ENCODE results near the gene LHFPL2. TPM values are rescaled to one million over a fixed set of nuclear protein-coding genes. Genes with fewer than 3 reads are reported as not detected.
"Not testable (repeated sequence)": the region's sequence is repeated elsewhere in the genome, so short reads cannot be mapped to it uniquely, and the experiment has no call there.

The LHFPL2 gene
- total and polyA plus RNA-seq, 9 donors: 20.3 to 45.1 (median 27.9) TPM

GRCh38 chr5:78467140-78467539 is 181.4 kb downstream of the LHFPL2 start:
- Histone ChIP-seq H3K4me3 (no peak overlapping the region), H3K27ac (no peak overlapping the region), H3K36me3 (no peaks in the 10 kb centered on the region), H3K27me3 (no peaks in the 10 kb centered on the region), H3K9me3 (no peaks in the 10 kb centered on the region), H3K4me1 (ENCODE audit: insufficient read depth) (no peaks in the 10 kb centered on the region)
- WGBS, 3 donors: 92 to 96% (median 93%) methylated on average over 1 of the region's 1 CpG
- intact Hi-C loops (cut with DNase I): loop anchor here in 2 of 4 donors (10.0 kb wide), 1 partner anchor 498 kb away; no protein-coding TSS in a partner anchor
- no peak for DNase-seq
- TF ChIP-seq CTCF (IDR thresholded peaks at IDR 0.05): no peak
- no peak for TF ChIP-seq EP300 (IDR thresholded peaks at IDR 0.05)
- TF ChIP-seq POLR2A (IDR thresholded peaks at IDR 0.05): no peak

- TF ChIP-seq EP300 (IDR thresholded peaks at IDR 0.05) (no peak), POLR2A (IDR thresholded peaks at IDR 0.05) (no peak), CTCF (IDR thresholded peaks at IDR 0.05) (no peak)
- intact Hi-C loops (cut with DNase I): no loop called here
- no peak overlapping the region for H3K4me3 ChIP-seq
- H3K36me3 ChIP-seq: no peaks in the 10 kb centered on the region
- no peak for DNase-seq
- H3K4me1 ChIP-seq (ENCODE audit: insufficient read depth): no peaks in the 10 kb centered on the region
- H3K27me3 ChIP-seq: no peaks in the 10 kb centered on the region
- H3K9me3 ChIP-seq: no peaks in the 10 kb centered on the region
- no peak overlapping the region for H3K27ac ChIP-seq
- whole genome bisulfite sequencing, 3 donors: 96 to 97% (median 97%) methylated on average over 2 of the region's 2 CpGs
These were observed 189.7 kb downstream of the LHFPL2 start for GRCh38 chr5:78458843-78459242.

GRCh38 chr5:78457507-78457906 is 191.1 kb downstream of the LHFPL2 start:
- H3K27me3 ChIP-seq; H3K4me1 ChIP-seq (ENCODE audit: insufficient read depth); H3K27ac ChIP-seq; H3K4me3 ChIP-seq; H3K36me3 ChIP-seq; H3K9me3 ChIP-seq; DNase-seq; intact Hi-C loops (cut with DNase I): not testable (repeated sequence)
- WGBS, 3 donors: 81 to 90% (median 87%) methylated on average over 13 to 14 of the region's 14 CpGs

GRCh38 chr5:78449103-78449502 is 199.5 kb downstream of the LHFPL2 start:
- Histone ChIP-seq H3K4me1 (ENCODE audit: insufficient read depth) (no peaks in the 10 kb centered on the region), H3K27me3 (no peaks in the 10 kb centered on the region), H3K27ac (no peak overlapping the region), H3K4me3 (no peak overlapping the region), H3K36me3 (no peaks in the 10 kb centered on the region), H3K9me3 (no peaks in the 10 kb centered on the region)
- intact Hi-C loops (cut with DNase I): no loop called here
- TF ChIP-seq EP300 (IDR thresholded peaks at IDR 0.05): no peak
- no peak for TF ChIP-seq CTCF (IDR thresholded peaks at IDR 0.05)
- no peak for TF ChIP-seq POLR2A (IDR thresholded peaks at IDR 0.05)
- DNase-seq: no peak

GRCh38 chr5:78447775-78448424 is 200.7 kb downstream of the LHFPL2 start:
- intact Hi-C loops (cut with DNase I): no loop called here
- H3K4me3 ChIP-seq: no peak overlapping the region
- H3K9me3 ChIP-seq: no peaks in the 10 kb centered on the region
- DNase-seq: no peak
- no peaks in the 10 kb centered on the region for H3K36me3 ChIP-seq
- H3K27ac ChIP-seq: no peak overlapping the region
- WGBS, 3 donors: 85 to 87% (median 85%) methylated on average over 2 to 3 of the region's 3 CpGs
- no peak for TF ChIP-seq EP300 (IDR thresholded peaks at IDR 0.05)
- TF ChIP-seq POLR2A (IDR thresholded peaks at IDR 0.05): no peak
- no peak for TF ChIP-seq CTCF (IDR thresholded peaks at IDR 0.05)
- H3K4me1 ChIP-seq (ENCODE audit: insufficient read depth): no peaks in the 10 kb centered on the region
- H3K27me3 ChIP-seq: no peaks in the 10 kb centered on the region
